Adrenal gland (tissue), 12 donors: ENCODE results near the gene ZBTB5. TPM values are rescaled to one million over a fixed set of nuclear protein-coding genes. Genes with fewer than 3 reads are reported as not detected.

Experiments
- DNase-seq, 7 donors: peaks; one replicate each; pipeline ENCODE4 v3.0.0-alpha.2; 2019 to 2020
- H3K27ac ChIP-seq, 5 donors: fragments of 200-600 bp; sonication (generic) in 4 of 5; 1 replicate in 3 of 5; 2 replicates in 2 of 5; pipeline versions ENCODE4 v1.5.1 to v1.8.0; 2016 to 2020; ENCODE audit warnings: mild to moderate bottlenecking in 1 of 5
- H3K27me3 ChIP-seq: fragments of 200-600 bp; 2 replicates; pipeline ENCODE4 v1.8.0; 2021
- H3K36me3 ChIP-seq, 2 donors: fragments of 200-600 bp; replicated peaks in 1 of 2; 1 replicate in 1 of 2; 2 replicates in 1 of 2; pipeline versions ENCODE4 v1.5.1 to v1.8.0; 2018 to 2022
- H3K4me1 ChIP-seq, 2 donors: fragments of 200-600 bp; replicated peaks in 1 of 2; 1 replicate in 1 of 2; 2 replicates in 1 of 2; pipeline versions ENCODE4 v1.5.1 to v1.8.0; 2018 to 2021
- H3K4me3 ChIP-seq, 4 donors: fragments of 200-600 bp; sonication (generic) in 3 of 4; one replicate each; pipeline ENCODE4 v1.5.1; 2016 to 2018
- H3K9me3 ChIP-seq, 3 donors: fragments of 200-600 bp; sonication (generic) in 1 of 3; replicated peaks in 1 of 3; 1 replicate in 2 of 3; 2 replicates in 1 of 3; pipeline versions ENCODE4 v1.5.1 to v1.8.0; 2016 to 2021
- POLR2A ChIP-seq, 2 donors: fragments of 450-650 bp; IDR thresholded peaks; one replicate each; pipeline ENCODE4 v1.6.1; 2017; ENCODE audit warnings: antibody characterized with exemption in 2 of 2, mild to moderate bottlenecking in 2 of 2, moderate library complexity in 1 of 2
- WGBS, 4 donors: extraction: QIAGEN DNeasy Blood & Tissue Kit in 2 of 4; methylation state at CpG; one replicate each; pipeline versions ENCODE4 v1.1.5 to v1.1.7; 2013 to 2017; 5-methylcytosine and 5-hydroxymethylcytosine counted together
- intact Hi-C, 2 donors: fragments of 100-400 bp; cut with DNase I; formaldehyde crosslinking; loops; one replicate each; pipeline versions ENCODE4 v1.14.1 to v1.15.0; 2022 to 2023
- polyA plus RNA-seq, 3 donors: library from polyadenylated mRNA; stranded (reverse); fragments of 200-250 nt in 2 of 3; fragments of 350-450 nt in 1 of 3; fragmentation: Illumina TruSeq in 1 of 3; extraction: RNeasy Lipid Tissue Mini Kit (QIAGEN cat#74804) in 1 of 3; gene quantifications; one replicate each; pipeline ENCODE4 v1.2.3, GENCODE V29; 2013 to 2014
- total RNA-seq, 9 donors: library from RNA; depleted of rRNA in 4 of 9; stranded (reverse); fragments of >200 nt in 4 of 9; fragments of 120-200 nt in 1 of 9; fragmentation: NEBNext Ultra II Directional in 1 of 9; extraction: Animal tissue kit (Norgen Biotek cat#: 25700) in 1 of 9; gene quantifications; one replicate each; pipeline versions ENCODE4 v1.1.0 to v1.2.4, GENCODE V29; 2013 to 2023
- TF ChIP-seq, protein P1 (sequence below), 6 experiments: fragments of 450-650 bp in 4 of 6; fragments of 200-600 bp in 2 of 6; sonication (generic) in 1 of 6; IDR thresholded peaks; 1 replicate in 5 of 6; 2 replicates in 1 of 6; pipeline versions ENCODE4 v1.5.1 to v1.8.0; 2016 to 2021; ENCODE audit warnings: antibody characterized with exemption in 6 of 6, mild to moderate bottlenecking in 2 of 6, moderate library complexity in 1 of 6
- donor health status: healthy with polysubstance abuse.
- donor health status: Bipolar disorder and iron deficiency.
- donor health status: DM: yes; HTN: yes; CAD: no.
- donor health status: DM: no; HTN: no; CAD: no.
- donor health status: DM: no; HTN: no; CAD: no.
- donor health status: DM: yes; HTN: yes; CAD: no.

Gene ZBTB5
- total and polyA plus RNA-seq, 12 donors = 2.3 to 19.6 (median 10.6) TPM

DNA sequence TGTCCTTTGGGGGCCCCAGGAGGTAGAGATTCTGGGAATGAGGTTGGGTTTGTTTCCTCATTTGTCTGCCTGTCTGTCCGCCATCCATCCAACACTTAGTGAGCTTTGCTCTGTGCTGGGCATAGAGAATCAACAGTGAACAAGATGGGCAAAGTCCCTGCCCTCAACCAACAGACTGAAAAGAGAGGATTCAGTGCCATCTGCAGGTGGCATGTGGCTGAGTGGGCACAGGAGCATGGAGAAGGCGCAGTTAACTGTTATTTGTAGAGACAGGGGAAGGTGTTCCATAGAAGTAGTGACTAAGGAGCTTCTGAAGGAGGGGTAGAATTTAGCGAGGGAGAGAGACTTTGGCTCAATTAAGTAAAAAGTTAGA lies 43.6 kb upstream of the ZBTB5 start:
- Histone ChIP-seq H3K27me3 (no peaks in the 10 kb centered on the region), H3K9me3 (no peaks in the 10 kb centered on the region), H3K4me3 (no peak overlapping the region), H3K4me1 (no peaks in the 10 kb centered on the region), H3K36me3 (peaks cover 0 to 12% of the 10 kb centered on the region in 2 donors), H3K27ac (no peak overlapping the region)
- intact Hi-C loops = no loop called here
- peak in 1 of 7 donors; percentile 31 for DNase-seq
- WGBS, 4 donors = 86 to 98% (median 93%) methylated on average over 3 of the region's 3 CpGs
- TF ChIP-seq, protein P1, sequence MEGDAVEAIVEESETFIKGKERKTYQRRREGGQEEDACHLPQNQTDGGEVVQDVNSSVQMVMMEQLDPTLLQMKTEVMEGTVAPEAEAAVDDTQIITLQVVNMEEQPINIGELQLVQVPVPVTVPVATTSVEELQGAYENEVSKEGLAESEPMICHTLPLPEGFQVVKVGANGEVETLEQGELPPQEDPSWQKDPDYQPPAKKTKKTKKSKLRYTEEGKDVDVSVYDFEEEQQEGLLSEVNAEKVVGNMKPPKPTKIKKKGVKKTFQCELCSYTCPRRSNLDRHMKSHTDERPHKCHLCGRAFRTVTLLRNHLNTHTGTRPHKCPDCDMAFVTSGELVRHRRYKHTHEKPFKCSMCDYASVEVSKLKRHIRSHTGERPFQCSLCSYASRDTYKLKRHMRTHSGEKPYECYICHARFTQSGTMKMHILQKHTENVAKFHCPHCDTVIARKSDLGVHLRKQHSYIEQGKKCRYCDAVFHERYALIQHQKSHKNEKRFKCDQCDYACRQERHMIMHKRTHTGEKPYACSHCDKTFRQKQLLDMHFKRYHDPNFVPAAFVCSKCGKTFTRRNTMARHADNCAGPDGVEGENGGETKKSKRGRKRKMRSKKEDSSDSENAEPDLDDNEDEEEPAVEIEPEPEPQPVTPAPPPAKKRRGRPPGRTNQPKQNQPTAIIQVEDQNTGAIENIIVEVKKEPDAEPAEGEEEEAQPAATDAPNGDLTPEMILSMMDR (IDR thresholded peaks at IDR 0.05) = peak in 2 of 6 experiments; percentile 10 to 25
- no peak for TF ChIP-seq POLR2A (IDR thresholded peaks at IDR 0.05)

GRCh38 chr9:37508135-37508833 lies 43.0 kb upstream of the ZBTB5 start:
- WGBS, 4 donors = 89 to 95% (median 92%) methylated on average over 4 to 5 of the region's 5 CpGs

GRCh38 chr9:37507566-37508134 lies 42.4 kb upstream of the ZBTB5 start:
- WGBS, 4 donors = 93 to 96% (median 95%) methylated on average over 11 of the region's 11 CpGs
- no peak overlapping the region for H3K27ac ChIP-seq
- H3K9me3 ChIP-seq = no peaks in the 10 kb centered on the region
- H3K27me3 ChIP-seq = no peaks in the 10 kb centered on the region
- no peak for DNase-seq
- H3K36me3 ChIP-seq = peaks cover 0 to 18% of the 10 kb centered on the region in 2 donors
- intact Hi-C loops = no loop called here
- H3K4me1 ChIP-seq = peaks cover 0 to 4% of the 10 kb centered on the region in 2 donors
- TF ChIP-seq, protein P1 (IDR thresholded peaks at IDR 0.05) = no peak
- TF ChIP-seq POLR2A (IDR thresholded peaks at IDR 0.05) = no peak
- no peak overlapping the region for H3K4me3 ChIP-seq

More at GRCh38 chr9:37508135-37508833, 43.0 kb upstream of the ZBTB5 start:
- Histone ChIP-seq H3K9me3 (no peaks in the 10 kb centered on the region), H3K36me3 (peaks cover 0 to 12% of the 10 kb centered on the region in 2 donors), H3K27ac (no peak overlapping the region), H3K4me3 (no peak overlapping the region), H3K4me1 (peaks cover 0 to 4% of the 10 kb centered on the region in 2 donors), H3K27me3 (no peaks in the 10 kb centered on the region)
- DNase-seq = no peak
- intact Hi-C loops = no loop called here
- TF ChIP-seq, protein P1 (IDR thresholded peaks at IDR 0.05) = no peak
- TF ChIP-seq POLR2A (IDR thresholded peaks at IDR 0.05) = no peak

GRCh38 chr9:37504605-37505004 lies 39.4 kb upstream of the ZBTB5 start:
- Histone ChIP-seq H3K27ac (peak overlapping the region in 1 of 5 donors; percentile 34), H3K36me3 (peaks cover 0 to 22% of the 10 kb centered on the region in 2 donors)

More at GRCh38 chr9:37504605-37505004, 39.4 kb upstream of the ZBTB5 start:
- no peak overlapping the region for H3K4me3 ChIP-seq
- 86 to 100% (median 91%) methylated on average over 2 to 5 of the region's 5 CpGs for WGBS, 4 donors
- no peaks in the 10 kb centered on the region for H3K9me3 ChIP-seq
- no peak for DNase-seq
- intact Hi-C loops = no loop called here
- no peak for TF ChIP-seq POLR2A (IDR thresholded peaks at IDR 0.05)
- TF ChIP-seq, protein P1 (IDR thresholded peaks at IDR 0.05) = no peak
- H3K27me3 ChIP-seq = no peaks in the 10 kb centered on the region
- peaks cover 4 to 7% of the 10 kb centered on the region in 2 donors for H3K4me1 ChIP-seq
